HL-60 (cell line): ENCODE data around the gene IQGAP3.
"Not testable (repeated sequence)": the region's sequence is repeated elsewhere in the genome, so short reads cannot be mapped to it uniquely, and the experiment has no call there.

Experiments
- DNase-seq, 2 experiments: peaks; one replicate each; pipeline ENCODE4 v3.0.0-alpha.2; 2010 to 2020; ENCODE audit warnings: low read depth in 1 of 2, low spot score in 1 of 2
- H3K27ac ChIP-seq: fragments of 250-450 bp; sonication (Bioruptor Pico); replicated peaks from 2 replicates; pipeline ENCODE4 v1.5.1; 2020; ENCODE audit warnings: mild to moderate bottlenecking, moderate library complexity
- H3K27me3 ChIP-seq: fragments of 250-450 bp; sonication (Bioruptor Pico); 2 replicates; pipeline ENCODE4 v1.5.1; 2021; ENCODE audit warnings: mild to moderate bottlenecking, moderate library complexity; ENCODE audit not compliant: insufficient read depth, poor library complexity, severe bottlenecking
- H3K4me3 ChIP-seq: replicated peaks from 2 replicates; pipeline ENCODE4 v1.5.1; 2011; ENCODE audit warnings: mild to moderate bottlenecking, control low read depth, low read length; ENCODE audit not compliant: insufficient read depth
- CTCF ChIP-seq: IDR thresholded peaks from one replicate; pipeline ENCODE4 v1.5.1; 2011; ENCODE audit warnings: low read length, control low read depth, inconsistent platforms; ENCODE audit not compliant: insufficient read depth
- GABPA ChIP-seq: IDR thresholded peaks from 2 replicates; pipeline ENCODE4 v1.6.1; 2012; ENCODE audit warnings: low read depth
- POLR2AphosphoS5 ChIP-seq: IDR thresholded peaks from 2 replicates; pipeline ENCODE4 v1.6.1; 2012; ENCODE audit warnings: low read depth
- REST ChIP-seq: IDR thresholded peaks from 2 replicates; pipeline ENCODE4 v1.6.1; 2012; ENCODE audit warnings: low read depth; ENCODE audit not compliant: insufficient replicate concordance
- SPI1 ChIP-seq: IDR thresholded peaks from 2 replicates; pipeline ENCODE4 v1.6.1; 2012; ENCODE audit warnings: low read depth, mild to moderate bottlenecking, borderline replicate concordance

The IQGAP3 gene

GRCh38 chr1:156552937-156553336 is 19.4 kb downstream of the IQGAP3 start:
- peak; percentile 86 to 92 for DNase-seq
- peak; percentile 38; the same call in 1 of the 2 replicates for TF ChIP-seq POLR2AphosphoS5
- peak overlapping the region; percentile 52 for H3K27ac ChIP-seq
- not testable (repeated sequence) for H3K27me3 ChIP-seq, H3K4me3 ChIP-seq

- Histone ChIP-seq H3K4me3 (no peak overlapping the region), H3K27ac (no peak overlapping the region), H3K27me3 (no peaks in the 10 kb centered on the region)
- DNase-seq = no peak
- no peak for TF ChIP-seq SPI1
- TF ChIP-seq GABPA = no peak
- TF ChIP-seq POLR2AphosphoS5 = no peak
- TF ChIP-seq REST = no peak
Measured at GRCh38 chr1:156552518-156552917, 19.8 kb downstream of the IQGAP3 start.

GRCh38 chr1:156551869-156552268 is 20.5 kb downstream of the IQGAP3 start:
- peak; percentile 19 to 96 for DNase-seq

More at GRCh38 chr1:156551869-156552268, 20.5 kb downstream of the IQGAP3 start:
- TF ChIP-seq GABPA = no peak
- no peak for TF ChIP-seq CTCF
- TF ChIP-seq REST = no peak
- TF ChIP-seq SPI1 = no peak
- peak overlapping the region; percentile 38 for H3K27ac ChIP-seq
- no peaks in the 10 kb centered on the region for H3K27me3 ChIP-seq
- H3K4me3 ChIP-seq = no peak overlapping the region
